ENCODE data around the gene LDHA.

- TF ChIP-seq RAD21 (conservative IDR thresholded peaks at IDR 0.05 in 1 of 2, IDR thresholded peaks at IDR 0.05 in 1 of 2) (no peak), EP300 (IDR thresholded peaks at IDR 0.05) (no peak), NR3C1 (IDR thresholded peaks at IDR 0.05) (no peak), ZFP36 (IDR thresholded peaks at IDR 0.05; ENCODE audit: borderline replicate concordance, partially characterized antibody) (no peak), ZNF302 (CRISPR knock-in tag; IDR thresholded peaks at IDR 0.05) (no peak)
- TF ChIP-seq, protein P1, sequence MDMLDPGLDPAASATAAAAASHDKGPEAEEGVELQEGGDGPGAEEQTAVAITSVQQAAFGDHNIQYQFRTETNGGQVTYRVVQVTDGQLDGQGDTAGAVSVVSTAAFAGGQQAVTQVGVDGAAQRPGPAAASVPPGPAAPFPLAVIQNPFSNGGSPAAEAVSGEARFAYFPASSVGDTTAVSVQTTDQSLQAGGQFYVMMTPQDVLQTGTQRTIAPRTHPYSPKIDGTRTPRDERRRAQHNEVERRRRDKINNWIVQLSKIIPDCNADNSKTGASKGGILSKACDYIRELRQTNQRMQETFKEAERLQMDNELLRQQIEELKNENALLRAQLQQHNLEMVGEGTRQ (IDR thresholded peaks at IDR 0.05) = no peak
- TF ChIP-seq, protein P2, sequence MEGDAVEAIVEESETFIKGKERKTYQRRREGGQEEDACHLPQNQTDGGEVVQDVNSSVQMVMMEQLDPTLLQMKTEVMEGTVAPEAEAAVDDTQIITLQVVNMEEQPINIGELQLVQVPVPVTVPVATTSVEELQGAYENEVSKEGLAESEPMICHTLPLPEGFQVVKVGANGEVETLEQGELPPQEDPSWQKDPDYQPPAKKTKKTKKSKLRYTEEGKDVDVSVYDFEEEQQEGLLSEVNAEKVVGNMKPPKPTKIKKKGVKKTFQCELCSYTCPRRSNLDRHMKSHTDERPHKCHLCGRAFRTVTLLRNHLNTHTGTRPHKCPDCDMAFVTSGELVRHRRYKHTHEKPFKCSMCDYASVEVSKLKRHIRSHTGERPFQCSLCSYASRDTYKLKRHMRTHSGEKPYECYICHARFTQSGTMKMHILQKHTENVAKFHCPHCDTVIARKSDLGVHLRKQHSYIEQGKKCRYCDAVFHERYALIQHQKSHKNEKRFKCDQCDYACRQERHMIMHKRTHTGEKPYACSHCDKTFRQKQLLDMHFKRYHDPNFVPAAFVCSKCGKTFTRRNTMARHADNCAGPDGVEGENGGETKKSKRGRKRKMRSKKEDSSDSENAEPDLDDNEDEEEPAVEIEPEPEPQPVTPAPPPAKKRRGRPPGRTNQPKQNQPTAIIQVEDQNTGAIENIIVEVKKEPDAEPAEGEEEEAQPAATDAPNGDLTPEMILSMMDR (IDR thresholded peaks at IDR 0.05) = no peak
- TF ChIP-seq, protein P3, sequence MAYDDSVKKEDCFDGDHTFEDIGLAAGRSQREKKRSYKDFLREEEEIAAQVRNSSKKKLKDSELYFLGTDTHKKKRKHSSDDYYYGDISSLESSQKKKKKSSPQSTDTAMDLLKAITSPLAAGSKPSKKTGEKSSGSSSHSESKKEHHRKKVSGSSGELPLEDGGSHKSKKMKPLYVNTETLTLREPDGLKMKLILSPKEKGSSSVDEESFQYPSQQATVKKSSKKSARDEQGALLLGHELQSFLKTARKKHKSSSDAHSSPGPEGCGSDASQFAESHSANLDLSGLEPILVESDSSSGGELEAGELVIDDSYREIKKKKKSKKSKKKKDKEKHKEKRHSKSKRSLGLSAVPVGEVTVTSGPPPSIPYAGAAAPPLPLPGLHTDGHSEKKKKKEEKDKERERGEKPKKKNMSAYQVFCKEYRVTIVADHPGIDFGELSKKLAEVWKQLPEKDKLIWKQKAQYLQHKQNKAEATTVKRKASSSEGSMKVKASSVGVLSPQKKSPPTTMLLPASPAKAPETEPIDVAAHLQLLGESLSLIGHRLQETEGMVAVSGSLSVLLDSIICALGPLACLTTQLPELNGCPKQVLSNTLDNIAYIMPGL (CRISPR knock-in tag; IDR thresholded peaks at IDR 0.05; ENCODE audit: borderline replicate concordance) = no peak
Observed at GRCh38 chr11:18397921-18398320, 3.6 kb downstream of the LDHA start.

Measured in A549 (cell line).